ENCODE data around the gene SPAG9. TPM values are rescaled to one million over a fixed set of nuclear protein-coding genes. Genes with fewer than 3 reads are reported as not detected.
"Not testable (repeated sequence)": the region's sequence is repeated elsewhere in the genome, so short reads cannot be mapped to it uniquely, and the experiment has no call there.

Gene SPAG9
- total RNA-seq, 1 donor from 2014 or later: 77.9 TPM

DNA sequence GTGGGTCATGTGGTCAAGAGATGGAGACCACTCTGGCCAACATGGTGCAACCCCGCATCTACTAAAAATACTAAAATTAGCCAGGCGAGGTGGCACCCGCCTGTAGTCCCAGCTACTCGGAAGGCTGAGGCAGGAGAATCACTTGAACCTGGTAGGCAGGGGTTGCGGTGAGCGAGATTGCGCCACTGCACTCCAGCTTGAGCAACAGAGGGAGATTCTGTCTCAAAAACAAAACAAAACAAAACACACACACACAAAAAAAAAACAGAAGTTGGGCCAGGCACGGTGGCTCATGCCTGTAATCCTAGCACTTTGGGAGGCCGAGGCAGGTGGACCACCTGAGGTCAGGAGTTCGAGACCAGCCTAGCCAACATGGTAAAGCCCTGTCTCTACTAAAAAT lies 31.8 kb downstream of the SPAG9 start:
- not testable (repeated sequence) for DNase-seq (ENCODE audit: low spot score)

DNA sequence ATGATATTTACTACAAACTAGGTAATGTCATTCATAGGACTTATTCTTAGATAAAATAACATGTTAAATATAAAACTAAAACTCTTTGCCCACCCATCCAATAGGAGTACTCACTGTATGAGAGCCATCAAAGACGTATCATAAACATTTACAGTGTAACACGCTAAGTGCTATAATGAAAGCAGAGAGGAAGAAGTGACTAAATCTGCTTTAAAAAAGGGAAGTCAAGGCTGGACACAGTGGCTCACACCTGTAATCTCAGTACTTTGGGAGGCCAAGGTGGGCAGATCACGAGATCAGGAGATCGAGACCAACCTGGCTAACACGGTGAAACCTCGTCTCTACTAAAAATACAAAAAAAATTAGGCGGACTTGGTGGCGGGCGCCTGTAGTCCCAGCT lies 32.4 kb downstream of the SPAG9 start:
- DNase-seq (ENCODE audit: low spot score): no peak

DNA sequence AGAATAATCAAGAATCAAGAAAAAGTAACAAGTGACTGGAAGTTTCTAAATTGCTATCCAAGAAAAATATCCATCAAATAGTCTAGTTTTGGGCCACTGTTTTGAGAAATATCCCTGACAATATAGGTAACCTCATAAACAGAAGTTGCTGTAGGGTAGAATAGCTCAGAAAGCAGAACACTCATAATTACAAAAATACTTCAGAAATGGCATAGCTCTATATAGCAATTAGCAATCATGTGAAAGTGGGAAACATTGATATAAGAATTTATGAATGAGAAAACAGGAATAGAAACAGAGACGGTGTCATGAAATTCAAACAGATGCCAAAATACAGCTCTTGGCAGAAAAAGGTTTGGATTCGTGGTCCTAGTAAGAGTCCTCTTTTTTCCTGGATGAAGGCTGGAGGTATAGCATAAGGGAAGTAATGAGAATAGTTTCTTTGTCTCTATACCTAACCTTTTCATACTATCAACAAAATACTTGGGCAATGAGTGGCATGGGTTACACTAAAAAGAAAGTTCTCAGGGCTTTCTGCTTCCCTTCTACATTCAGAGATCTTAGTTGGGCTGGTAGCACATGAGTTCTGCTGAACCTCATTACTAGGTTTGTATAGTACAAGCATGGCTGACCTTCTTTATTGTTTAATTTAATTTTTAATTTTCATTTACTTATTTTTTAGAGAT lies 33.5 kb downstream of the SPAG9 start:
- no peak for DNase-seq (ENCODE audit: low spot score)

DNA sequence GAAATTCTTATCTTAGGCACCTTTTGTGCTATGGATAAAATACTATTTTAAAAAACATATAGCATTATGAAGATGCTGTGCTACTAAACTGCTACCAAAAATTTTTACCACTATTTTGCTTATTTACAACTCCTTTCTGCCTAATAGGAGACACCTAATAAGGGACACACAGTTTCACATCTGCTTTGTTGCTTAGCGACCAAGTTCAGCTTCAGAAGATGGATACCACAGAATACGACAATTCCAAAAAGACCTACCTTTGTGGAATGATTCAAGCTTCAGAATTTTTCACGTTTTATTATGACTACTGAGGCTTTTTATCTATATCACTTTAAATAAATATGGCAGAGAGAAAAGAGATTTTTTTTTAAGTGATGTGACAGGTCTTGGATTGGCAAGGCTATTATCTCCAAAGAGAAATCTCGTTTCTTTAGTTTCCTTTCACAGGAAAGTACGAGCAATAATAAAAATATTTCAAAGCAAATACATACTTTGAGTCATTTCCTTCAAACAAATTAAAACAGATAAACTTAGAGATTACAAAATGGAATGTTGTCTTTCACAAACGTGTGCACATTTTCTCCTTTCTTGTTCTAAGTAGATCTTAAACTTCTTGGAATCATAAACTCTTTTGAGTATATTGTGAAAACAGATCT lies 35.4 kb downstream of the SPAG9 start:
- DNase-seq (ENCODE audit: low spot score): no peak

DNA sequence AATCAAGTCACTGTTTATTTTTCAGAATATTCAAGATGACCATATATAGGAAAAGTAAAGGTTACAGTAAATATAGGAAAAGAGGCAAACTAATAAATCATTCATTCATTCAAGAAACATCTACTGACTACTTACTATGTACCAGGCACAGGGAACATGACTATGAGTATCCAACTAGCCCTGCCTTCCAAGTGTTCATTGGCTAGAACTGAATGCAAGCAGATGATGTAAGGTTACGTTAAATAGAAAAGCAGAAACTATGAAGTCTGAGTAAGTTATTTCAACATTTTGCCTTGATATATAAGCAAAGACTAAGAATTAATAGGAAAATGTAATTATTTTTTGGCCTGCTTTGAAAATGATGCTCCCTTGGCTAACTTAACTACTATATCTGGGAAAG lies 36.7 kb downstream of the SPAG9 start:
- DNase-seq (ENCODE audit: low spot score): no peak

DNA sequence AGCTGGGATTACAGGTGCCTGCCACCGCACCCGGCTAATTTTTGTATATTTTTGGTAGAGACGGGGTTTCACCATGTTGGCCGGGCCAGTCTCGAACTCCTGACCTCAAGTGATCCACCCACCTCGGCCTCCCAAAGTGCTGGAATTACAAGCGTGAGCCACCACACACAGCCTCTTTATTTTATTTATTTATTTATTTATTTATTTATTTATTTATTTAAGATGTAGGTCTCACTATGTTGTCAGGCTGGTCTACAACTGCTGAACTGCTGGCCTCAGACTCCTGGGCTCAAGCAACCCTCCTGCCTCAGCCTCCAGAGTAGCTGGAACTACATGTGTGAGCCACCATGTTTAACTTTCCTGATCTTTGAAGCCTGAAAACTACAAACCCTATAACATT lies 37.3 kb downstream of the SPAG9 start:
- not testable (repeated sequence) for DNase-seq (ENCODE audit: low spot score)

DNA sequence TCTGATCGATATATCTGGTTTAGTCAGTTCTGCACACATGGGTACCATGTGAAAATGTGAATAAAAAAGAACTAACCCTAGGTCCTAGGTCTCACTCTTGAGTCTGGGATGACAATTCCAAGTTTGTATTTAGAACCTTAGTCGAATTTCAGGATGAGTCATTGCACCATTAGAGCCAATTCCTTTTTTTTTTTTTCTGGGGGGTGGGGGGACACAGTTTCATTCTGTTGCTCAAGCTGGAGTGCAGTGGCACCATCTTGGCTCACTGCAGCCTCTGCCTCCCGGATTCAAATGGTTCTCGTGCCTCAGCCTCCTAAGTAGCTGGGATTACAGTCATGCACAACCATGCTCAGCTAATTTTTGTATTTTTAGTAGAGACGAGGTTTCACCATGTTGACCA lies 41.6 kb downstream of the SPAG9 start:
- no peak for DNase-seq (ENCODE audit: low spot score)

DNA sequence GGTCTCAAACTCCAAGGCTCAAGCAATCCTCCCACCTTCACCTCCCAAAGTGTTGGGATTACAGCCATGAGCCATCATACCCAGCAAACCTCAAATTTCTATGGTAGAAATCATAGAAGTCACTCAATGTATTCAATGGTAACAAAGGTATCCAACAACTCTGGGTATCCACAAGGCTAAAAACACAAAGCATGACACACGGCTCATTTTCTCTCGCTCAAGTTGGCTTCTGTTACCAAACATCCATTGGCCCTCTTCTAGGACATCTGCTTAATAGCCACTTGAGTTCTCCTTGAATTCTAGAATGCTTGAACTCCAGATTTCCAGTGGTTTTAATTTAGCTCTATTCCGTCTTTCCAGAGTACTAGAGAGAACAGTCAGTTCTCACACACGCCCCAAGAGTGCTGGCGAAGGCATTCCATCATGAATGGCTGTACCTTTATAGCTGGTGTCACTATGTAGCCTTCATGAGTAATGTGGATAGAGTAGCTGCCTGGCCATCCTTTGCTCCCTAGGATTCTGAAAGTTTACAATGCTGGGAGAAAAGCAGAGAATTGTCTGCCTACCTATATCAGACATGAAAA lies 42.6 kb downstream of the SPAG9 start:
- no peak for DNase-seq (ENCODE audit: low spot score)

DNA sequence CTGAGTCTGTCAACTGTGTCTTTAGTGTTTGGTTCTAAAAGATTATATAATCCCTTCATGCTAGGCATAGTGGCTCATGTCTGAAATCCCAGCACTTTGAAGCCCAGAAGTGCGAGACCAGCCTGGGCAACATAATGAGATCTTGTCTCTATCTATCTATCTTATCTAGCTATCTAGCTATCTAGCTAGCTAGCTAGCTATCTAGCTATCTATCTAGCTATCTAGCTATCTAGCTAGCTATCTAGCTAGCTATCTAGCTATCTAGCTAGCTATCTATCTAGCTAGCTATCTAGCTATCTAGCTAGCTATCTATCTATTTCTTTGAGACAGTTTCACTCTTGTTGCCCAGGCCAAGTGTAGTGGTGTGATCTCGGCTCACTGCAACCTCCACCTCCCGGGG lies 43.8 kb downstream of the SPAG9 start:
- no peak for DNase-seq (ENCODE audit: low spot score)

DNA sequence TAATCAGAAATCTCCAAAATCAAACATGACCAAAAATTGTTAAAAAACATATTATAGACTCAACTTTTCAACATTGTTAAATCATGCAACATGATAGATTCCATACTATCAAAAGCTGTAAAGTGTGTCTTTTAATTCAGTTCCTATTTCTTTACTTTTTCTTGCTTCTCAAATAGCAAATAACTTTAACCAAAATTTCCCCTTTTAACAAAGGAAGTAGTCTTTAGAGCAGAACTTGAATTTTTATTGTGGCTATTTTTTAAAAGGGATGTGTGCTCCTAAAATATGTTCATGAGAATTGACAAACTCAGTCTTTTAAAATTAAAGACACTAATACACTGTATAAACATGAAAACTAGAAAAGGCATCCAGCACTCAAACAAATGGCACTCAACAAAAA lies 49.1 kb downstream of the SPAG9 start:
- no peak for DNase-seq (ENCODE audit: low spot score)

DNA sequence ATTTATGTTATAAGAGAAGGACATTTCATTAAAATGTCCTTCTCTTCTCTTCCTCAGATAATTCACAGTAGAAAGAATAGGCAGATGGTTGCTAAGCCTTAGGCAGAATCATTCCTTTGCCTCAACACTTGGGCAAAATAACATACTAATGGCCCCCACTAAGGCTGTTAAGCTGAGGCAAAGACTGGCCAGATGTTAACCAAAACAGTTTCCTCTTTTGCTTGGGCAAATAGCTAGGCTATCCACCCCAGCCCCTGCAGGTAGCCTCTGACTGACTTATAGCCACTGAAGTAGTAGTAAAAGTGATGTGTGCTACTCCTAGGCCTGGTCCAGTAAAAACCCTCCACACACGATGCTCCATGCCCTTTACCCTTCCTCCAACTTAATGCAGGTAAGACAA lies 55.2 kb downstream of the SPAG9 start:
- DNase-seq (ENCODE audit: low spot score): no peak

DNA sequence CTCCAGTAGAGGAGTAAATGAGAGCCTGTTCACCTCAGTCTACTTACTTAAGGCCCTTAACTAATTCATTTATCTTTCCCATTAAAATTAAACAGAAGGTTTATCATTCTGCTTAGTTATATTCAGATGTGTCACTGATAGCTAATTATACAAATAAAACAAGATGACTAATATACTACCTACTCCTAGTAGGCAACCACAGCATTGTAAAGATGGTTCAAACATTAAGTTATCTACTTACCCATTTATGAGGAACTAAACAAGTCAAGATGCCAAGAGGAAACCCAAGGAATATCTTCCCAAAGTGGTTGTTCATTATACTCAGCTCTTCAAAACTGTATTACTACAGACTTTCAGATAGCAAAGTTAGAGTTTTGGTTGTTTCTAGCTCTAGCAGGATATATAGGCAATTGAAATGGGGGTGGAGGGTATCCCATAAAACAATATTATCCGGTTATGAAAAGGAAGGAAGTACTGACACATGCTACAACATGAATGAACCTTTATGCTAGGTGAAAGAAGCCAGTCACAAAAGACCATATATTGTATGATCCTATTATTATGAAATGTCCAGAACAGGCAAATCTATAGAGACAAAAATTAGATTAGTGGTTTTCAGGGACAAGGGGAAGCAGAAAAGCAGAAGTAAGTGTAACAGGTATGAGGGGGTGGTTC lies 56.5 kb downstream of the SPAG9 start:
- DNase-seq (ENCODE audit: low spot score): no peak

DNA sequence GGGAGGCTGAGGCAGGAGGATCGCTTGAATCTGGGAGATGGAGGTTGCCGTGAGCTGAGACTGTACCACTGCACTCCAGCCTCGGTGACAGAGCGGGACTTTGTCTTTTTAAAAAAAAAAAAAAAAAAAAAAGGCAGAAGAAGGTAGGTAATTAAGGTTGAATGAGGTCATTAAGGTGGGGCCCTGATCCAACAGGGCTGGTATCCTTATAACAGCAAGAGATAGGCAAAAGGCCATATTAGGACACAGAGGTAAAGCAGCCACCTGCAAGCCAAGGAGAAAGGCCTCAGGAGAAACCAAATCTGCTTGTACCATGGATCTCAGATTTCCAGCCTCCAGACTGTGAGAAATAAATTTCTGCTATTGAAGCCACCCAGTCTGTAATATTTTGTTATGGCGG lies 60.3 kb downstream of the SPAG9 start:
- DNase-seq (ENCODE audit: low spot score): no peak

DNA sequence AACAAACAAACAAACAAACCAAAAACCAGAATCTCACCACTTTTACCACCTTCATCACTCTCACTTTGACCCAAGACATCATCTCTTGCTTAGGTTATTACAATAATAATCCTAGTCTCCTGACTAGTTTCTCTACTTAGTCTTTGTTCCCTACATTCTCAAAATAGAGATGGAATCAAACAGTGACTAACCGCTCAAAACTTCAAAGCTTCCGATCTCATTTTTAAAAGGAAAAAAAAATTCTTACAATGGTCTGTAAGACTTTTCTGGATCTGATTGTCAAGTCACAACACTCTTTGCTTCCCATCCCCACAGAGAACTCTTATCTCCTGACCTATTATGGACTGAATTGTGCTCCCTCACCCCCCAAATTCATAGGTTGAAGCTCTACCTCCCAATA lies 60.9 kb downstream of the SPAG9 start:
- DNase-seq (ENCODE audit: low spot score): no peak

DNA sequence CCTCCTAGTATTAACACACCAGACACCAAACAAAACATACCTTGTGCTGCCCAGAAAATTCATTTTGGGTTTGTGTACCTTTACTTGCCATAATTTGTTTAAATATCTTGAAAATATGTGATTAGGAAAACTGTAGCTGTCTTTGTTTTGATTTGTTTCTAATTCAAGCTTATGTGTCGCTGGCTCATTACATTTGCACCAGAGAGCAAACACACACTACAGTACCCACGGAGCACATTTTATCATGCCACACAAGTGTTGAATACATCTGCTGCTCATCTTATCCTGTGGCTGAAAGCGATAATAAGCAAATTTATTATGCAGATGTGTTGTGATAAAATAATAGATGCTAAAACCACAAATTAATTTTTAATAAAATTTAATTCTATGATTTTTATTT lies 63.1 kb downstream of the SPAG9 start:
- DNase-seq (ENCODE audit: low spot score): no peak

DNA sequence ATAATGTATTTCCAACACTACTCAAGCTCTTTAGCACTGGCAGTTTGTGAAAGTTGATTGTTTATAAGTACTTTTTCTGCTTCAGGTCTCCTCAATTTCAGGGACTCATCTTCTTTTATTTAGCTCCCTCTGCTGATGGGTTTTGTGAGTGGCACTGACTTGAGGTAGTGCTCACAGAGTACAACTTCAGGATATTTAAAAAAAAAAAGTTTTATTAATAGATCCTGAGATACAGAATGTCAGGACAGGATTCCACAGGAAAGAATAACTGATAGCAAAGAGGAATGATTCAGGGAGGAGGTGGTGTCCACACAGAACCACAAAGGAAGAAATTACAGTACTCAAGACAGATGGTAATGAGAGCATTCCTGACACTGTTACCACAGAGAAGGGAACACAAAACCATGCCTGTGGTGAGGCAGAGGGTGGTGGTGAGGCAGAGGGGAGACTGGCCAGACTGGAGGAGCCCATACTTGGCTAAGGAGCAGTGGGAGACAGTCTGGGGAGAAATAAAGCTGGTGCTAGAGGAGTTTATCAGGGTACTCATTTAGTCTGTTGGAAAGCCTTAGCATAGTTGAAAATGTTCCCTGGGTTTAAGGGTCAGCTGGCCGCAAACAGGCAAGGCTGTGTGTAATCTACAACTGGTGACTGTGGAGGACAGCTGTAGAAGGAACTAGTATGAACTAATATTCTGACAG lies 63.7 kb downstream of the SPAG9 start:
- no peak for DNase-seq (ENCODE audit: low spot score)

DNA sequence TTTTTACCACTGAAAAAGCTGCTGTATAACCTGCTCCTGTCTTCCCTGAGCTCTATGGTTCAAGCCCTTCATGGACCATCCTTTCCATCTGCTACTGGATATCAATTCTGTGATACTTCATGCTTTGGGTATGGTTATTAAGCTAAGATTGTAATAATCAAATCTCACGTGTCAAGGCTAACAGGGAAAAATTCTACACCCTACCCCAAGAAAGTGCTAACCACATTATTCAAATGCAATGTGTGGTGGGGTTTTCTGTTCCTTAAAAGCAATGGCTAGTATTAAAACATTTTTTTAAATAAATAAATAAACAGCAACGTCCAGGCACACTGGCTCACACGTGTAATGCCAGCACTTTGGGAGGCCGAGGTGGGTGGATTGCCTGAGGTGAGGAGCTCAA lies 65.9 kb downstream of the SPAG9 start:
- DNase-seq (ENCODE audit: low spot score): no peak

DNA sequence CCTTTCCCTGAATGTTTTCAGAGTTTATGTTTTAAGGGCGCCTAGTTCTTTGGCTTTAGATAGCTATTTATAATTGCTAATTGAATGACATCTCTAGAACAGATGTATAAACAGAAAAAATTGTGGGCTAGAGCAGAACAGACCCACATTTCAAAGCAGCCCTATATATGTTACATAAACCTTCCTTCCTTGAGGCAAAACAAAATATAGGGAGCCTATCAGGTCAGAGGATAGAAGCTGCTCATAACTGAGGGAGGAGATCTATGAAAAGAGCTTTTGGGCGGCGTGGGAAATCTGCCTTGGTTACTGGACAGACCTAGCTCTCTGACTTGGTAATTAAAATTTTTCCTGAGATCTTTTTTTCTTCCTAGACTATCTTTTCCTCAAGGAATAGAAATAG lies 68.4 kb downstream of the SPAG9 start:
- DNase-seq (ENCODE audit: low spot score): no peak

DNA sequence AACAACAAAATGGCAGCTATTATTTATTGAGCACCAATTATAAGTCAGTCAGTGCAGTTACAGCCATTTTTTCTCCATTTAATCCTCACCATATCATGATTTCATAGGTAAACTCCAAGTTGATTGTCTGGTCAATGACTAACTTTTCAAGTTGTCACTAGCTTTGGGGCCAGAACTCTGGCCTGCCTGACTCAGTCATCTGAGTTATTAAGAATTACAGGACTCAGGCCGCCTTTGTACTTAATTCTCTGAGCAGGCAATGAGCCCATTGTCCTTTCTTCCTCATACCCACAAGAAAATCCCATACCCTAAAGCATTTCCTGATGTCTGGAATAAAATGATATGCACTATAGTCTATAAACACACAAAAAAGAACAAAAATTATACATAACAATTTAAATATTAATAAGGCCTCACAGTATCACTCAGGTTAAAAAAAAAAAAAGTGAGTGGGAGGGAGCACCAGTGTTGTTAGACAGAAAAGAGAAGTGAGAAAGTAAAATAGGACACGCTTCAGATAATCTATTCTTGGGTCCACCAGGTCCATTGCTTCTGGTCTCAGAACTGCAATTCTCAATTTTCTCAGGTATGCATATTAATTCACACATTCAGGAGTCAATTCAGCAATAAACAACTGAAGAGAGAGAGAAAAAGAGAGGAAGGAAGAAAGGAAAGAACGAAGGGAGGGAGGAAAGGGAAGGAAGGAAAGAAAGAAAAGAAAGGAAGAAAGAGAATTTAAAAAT lies 70.2 kb downstream of the SPAG9 start:
- DNase-seq (ENCODE audit: low spot score): no peak

DNA sequence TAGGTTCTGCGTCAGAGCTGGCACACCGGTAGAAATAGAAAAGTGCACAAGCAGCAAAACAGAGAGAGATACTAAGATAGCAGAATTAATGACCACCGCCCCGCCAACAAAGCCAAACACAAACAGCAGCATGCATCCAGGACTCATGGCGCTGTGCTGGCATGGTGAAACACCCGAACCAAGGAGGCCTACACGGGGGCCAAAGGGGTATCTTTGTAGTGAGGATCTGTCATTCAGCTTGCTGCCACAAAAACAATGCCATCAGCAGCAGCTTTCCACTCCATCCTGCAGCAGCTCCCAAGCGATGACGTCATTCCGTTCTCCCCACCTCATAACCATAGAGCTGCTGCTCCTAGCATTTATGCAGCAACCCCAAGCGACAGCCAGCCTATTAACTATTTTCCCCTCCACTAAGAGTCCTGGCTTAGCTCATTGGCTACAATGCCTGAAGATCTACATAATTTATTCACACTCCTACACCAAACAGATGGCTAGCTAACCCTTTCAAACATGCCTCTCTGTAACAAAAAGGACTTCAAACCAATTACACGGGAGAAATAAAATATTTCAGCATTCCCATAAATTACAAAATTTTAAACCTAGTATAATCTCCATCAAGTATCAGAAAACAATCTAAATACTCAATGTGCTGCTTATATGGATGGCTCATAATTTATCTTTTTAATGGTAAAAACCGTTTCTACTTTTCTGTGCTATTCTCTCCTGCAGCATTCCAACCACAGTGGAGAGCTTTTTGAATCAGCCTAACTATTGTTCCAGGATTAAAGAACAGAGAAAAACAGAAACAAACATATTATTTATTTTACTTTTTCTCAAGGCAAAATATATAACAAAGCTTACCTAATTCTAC lies 73.9 kb downstream of the SPAG9 start:
- DNase-seq (ENCODE audit: low spot score): peak; percentile 58

DNA sequence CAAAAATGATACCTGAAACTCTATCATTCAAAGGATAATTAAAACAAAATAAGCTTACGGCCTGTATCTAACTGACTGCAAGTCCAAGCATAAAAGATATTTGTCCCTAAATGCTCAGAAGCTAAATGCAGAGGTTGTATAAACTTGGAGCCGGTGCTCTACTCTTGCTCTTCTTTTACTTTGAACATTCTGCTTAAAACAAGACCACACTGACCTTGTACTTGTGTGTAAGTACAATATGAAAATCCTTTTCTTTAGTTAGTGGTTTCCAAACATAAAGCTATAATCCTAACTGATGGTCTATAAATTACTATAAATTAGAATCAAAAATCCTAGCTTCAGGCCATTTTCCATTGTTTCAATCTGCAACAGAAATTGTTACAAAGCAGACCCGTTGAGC lies 74.6 kb downstream of the SPAG9 start:
- DNase-seq (ENCODE audit: low spot score): no peak

All from mucosa of gallbladder (tissue), 1 donor.